OCI-LY1 (cell line): ENCODE results near the gene NKRF.
A peak's percentile ranks its signal among the peaks of the same experiment; 100 is the strongest.

Experiments used
- H2AFZ ChIP-seq: fragments of 200-600 bp; sonication (generic), shearing (Covaris generic); 2 replicates; pipeline ENCODE4 v1.6.0; 2014; ENCODE audit warnings: antibody characterized with exemption, mild to moderate bottlenecking, low read length
- H3F3A ChIP-seq: fragments of 200-600 bp; sonication (generic), shearing (Covaris generic); 2 replicates; pipeline ENCODE4 v1.6.0; 2014; ENCODE audit warnings: mild to moderate bottlenecking, antibody characterized with exemption, low read length, moderate library complexity; ENCODE audit not compliant: insufficient read depth
- H3K27ac ChIP-seq: fragments of 200-600 bp; sonication (generic); 2 replicates; pipeline ENCODE4 v1.5.1; 2014; ENCODE audit warnings: low read length, mixed run types, mild to moderate bottlenecking, low read depth; ENCODE audit not compliant: poor library complexity, severe bottlenecking
- H3K27me3 ChIP-seq: fragments of 200-600 bp; sonication (generic); 2 replicates; pipeline ENCODE4 v1.6.0; 2014; ENCODE audit warnings: antibody characterized with exemption, mild to moderate bottlenecking, low read length, moderate library complexity; ENCODE audit not compliant: insufficient read depth
- H3K36me3 ChIP-seq: fragments of 200-600 bp; sonication (generic); 2 replicates; pipeline ENCODE4 v1.6.1; 2014; ENCODE audit warnings: mild to moderate bottlenecking, antibody characterized with exemption, low read length, moderate library complexity, mixed read lengths; ENCODE audit not compliant: insufficient read depth
- H3K4me1 ChIP-seq: fragments of 200-600 bp; sonication (generic); 2 replicates; pipeline ENCODE4 v1.5.1; 2014; ENCODE audit warnings: mild to moderate bottlenecking, low read length, moderate library complexity; ENCODE audit not compliant: insufficient read depth, severe bottlenecking
- H3K4me2 ChIP-seq: fragments of 200-600 bp; sonication (generic), shearing (Covaris generic); 2 replicates; pipeline ENCODE4 v1.6.1; 2014; ENCODE audit warnings: low read length
- H3K4me3 ChIP-seq: fragments of 200-600 bp; sonication (generic); 2 replicates; pipeline ENCODE4 v1.5.1; 2014; ENCODE audit warnings: low read length, low read depth, mild to moderate bottlenecking, mixed read lengths; ENCODE audit not compliant: poor library complexity, severe bottlenecking
- H3K79me2 ChIP-seq: fragments of 200-600 bp; shearing (Covaris generic); 2 replicates; pipeline ENCODE4 v1.6.1; 2016; ENCODE audit warnings: mixed run types, low read length, mixed read lengths; ENCODE audit not compliant: insufficient read depth
- H3K9ac ChIP-seq: fragments of 200-600 bp; sonication (generic), shearing (Covaris generic); 2 replicates; pipeline ENCODE4 v1.6.1; 2014; ENCODE audit warnings: mild to moderate bottlenecking, low read length, mixed read lengths
- H3K9me2 ChIP-seq: fragments of 200-600 bp; sonication (generic), shearing (Covaris generic); 2 replicates; pipeline ENCODE4 v1.6.1; 2014; ENCODE audit warnings: low read depth, mild to moderate bottlenecking, low read length, mixed read lengths
- H3K9me3 ChIP-seq: fragments of 200-600 bp; shearing (Covaris generic); 2 replicates; pipeline ENCODE4 v1.6.1; 2014; ENCODE audit warnings: low read length, mixed read lengths
- H4K20me1 ChIP-seq: fragments of 200-600 bp; sonication (generic), shearing (Covaris generic); 2 replicates; pipeline ENCODE4 v1.6.0; 2016; ENCODE audit warnings: mild to moderate bottlenecking, low read length; ENCODE audit not compliant: insufficient read depth
- EZH2 ChIP-seq: fragments of 200-600 bp; sonication (generic), shearing (Covaris generic); IDR thresholded peaks from 2 replicates; pipeline ENCODE4 v1.8.0; 2017; ENCODE audit warnings: borderline replicate concordance, mixed run types, mild to moderate bottlenecking, antibody characterized with exemption, low read length, moderate library complexity, mixed read lengths
- TF ChIP-seq, protein P1 (sequence below): fragments of 200-600 bp; sonication (generic), shearing (Covaris generic); IDR thresholded peaks from 2 replicates; pipeline ENCODE4 v1.5.1; 2017; ENCODE audit warnings: mild to moderate bottlenecking, antibody characterized with exemption, low read length, moderate library complexity, mixed read lengths

The NKRF gene

DNA sequence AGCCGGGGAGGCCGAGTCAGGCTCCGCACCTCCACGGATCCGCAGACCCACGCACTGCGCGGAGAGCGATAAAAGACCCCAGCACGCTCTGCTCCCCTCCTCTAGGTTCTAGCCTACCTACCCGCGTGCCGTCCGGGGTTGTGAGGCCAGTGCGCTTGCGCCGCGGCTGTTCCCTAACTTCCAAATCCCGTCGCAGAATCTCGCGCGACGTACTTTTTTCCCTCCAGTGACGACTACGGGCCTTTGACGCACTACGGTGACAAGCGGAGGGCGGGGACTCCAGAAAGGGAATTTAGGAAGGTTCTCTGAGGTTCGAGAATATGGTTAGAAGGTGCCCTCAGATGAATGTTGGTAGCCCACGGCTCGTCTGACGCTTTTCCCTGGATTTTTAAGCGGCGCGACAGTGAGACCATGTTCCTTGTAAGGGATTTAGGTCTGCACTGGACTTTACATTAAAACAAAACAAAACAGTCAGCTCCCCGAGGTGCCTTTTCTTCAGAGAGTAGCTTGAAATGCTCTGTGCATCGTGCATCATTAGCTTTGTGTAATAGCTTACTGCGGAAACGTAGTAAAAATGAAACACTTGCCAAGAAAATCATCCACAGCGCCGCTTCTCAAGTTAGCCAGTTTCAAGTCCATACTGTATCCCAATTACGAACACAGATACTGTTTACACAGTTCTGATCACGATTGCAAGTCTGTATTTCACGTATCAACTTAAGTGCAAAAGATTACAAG, at the start of gene NKRF:
Gene NKRF (minus strand): TSS at position 145 of the 738 bp plus-strand sequence.
- H3K9ac ChIP-seq: peak within 1 kb of the TSS; percentile 100
- no peaks in the 10 kb centered on the region for H3K27me3 ChIP-seq
- H3K27ac ChIP-seq: peak within 1 kb of the TSS; percentile 82
- H3K4me3 ChIP-seq: peak within 1 kb of the TSS; percentile 84
- no peak for TF ChIP-seq EZH2
- TF ChIP-seq, protein P1, sequence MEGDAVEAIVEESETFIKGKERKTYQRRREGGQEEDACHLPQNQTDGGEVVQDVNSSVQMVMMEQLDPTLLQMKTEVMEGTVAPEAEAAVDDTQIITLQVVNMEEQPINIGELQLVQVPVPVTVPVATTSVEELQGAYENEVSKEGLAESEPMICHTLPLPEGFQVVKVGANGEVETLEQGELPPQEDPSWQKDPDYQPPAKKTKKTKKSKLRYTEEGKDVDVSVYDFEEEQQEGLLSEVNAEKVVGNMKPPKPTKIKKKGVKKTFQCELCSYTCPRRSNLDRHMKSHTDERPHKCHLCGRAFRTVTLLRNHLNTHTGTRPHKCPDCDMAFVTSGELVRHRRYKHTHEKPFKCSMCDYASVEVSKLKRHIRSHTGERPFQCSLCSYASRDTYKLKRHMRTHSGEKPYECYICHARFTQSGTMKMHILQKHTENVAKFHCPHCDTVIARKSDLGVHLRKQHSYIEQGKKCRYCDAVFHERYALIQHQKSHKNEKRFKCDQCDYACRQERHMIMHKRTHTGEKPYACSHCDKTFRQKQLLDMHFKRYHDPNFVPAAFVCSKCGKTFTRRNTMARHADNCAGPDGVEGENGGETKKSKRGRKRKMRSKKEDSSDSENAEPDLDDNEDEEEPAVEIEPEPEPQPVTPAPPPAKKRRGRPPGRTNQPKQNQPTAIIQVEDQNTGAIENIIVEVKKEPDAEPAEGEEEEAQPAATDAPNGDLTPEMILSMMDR: no peak
- peaks cover 36% of the 10 kb centered on the region for H3K79me2 ChIP-seq
- peaks cover 21% of the 10 kb centered on the region; the same call in 1 of the 2 replicates for H3K36me3 ChIP-seq
- H4K20me1 ChIP-seq: no peaks in the 10 kb centered on the region
- no peaks in the 10 kb centered on the region for H3F3A ChIP-seq
- H3K4me2 ChIP-seq: peak within 1 kb of the TSS; percentile 93
- H2AFZ ChIP-seq: peak within 1 kb of the TSS; percentile 81; the same call in 1 of the 2 replicates
- peaks cover 39% of the 10 kb centered on the region for H3K4me1 ChIP-seq
- H3K9me3 ChIP-seq: no peaks in the 10 kb centered on the region
- no peaks in the 10 kb centered on the region for H3K9me2 ChIP-seq

DNA sequence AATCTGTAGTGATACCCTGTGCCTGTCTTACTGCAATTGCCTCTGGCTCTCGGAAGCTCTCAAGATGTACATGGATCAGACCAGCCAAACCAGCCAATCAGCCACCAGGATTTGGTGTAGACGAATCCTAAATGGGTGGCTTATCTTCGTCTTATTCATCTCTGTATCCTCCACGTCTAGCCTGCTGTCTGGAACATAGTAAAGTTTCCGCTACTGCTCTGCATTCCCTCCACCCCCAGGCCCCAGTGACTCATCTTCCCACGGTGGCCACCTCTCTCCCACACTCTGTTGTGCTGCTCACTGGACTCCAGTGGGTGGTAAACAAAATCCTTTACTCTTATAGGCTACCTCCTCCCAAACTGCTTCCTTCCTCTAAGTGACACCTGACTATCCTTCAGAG, 48.9 kb upstream of the NKRF start:
- TF ChIP-seq EZH2: no peak
- TF ChIP-seq, protein P1: no peak
- no peak overlapping the region for H3K4me3 ChIP-seq
- no peaks in the 10 kb centered on the region for H3K9me2 ChIP-seq
- H3K9ac ChIP-seq: no peak overlapping the region
- peaks cover 67% of the 10 kb centered on the region for H3K36me3 ChIP-seq
- no peak overlapping the region for H3K4me2 ChIP-seq
- no peaks in the 10 kb centered on the region for H3F3A ChIP-seq
- H3K79me2 ChIP-seq: no peaks in the 10 kb centered on the region
- no peaks in the 10 kb centered on the region for H3K9me3 ChIP-seq
- no peaks in the 10 kb centered on the region for H4K20me1 ChIP-seq
- no peaks in the 10 kb centered on the region for H3K27me3 ChIP-seq
- H3K27ac ChIP-seq: no peak overlapping the region
- no peak overlapping the region for H2AFZ ChIP-seq
- H3K4me1 ChIP-seq: no peaks in the 10 kb centered on the region

DNA sequence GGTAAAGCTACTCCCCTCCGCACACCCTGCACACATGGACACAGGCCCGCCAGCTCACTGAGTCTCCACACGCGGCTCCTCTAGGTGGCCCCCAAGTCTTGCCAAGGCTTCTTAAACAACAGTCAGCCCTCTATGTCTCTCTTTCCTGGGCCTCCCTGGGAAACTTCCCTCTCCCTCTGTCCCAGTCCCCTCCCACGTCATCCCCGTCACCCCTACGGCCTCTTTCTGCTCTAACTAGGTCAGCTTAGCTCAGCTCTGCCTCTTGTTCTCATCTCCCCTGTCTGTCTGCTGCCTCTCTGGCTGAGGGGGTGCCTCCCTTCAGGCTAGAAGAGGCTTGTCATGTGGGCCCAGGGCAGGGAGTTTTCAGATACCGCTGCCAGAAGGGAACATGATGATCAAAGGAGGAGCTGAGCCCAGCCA, 47.9 kb upstream of the NKRF start:
- Histone ChIP-seq H3K27ac (no peak overlapping the region), H3K4me1 (no peaks in the 10 kb centered on the region), H3K9ac (no peak overlapping the region)

More for the DNA sequence above, 47.9 kb upstream of the NKRF start:
- H3K4me3 ChIP-seq: no peak overlapping the region
- H4K20me1 ChIP-seq: no peaks in the 10 kb centered on the region
- no peaks in the 10 kb centered on the region for H3K9me3 ChIP-seq
- no peaks in the 10 kb centered on the region for H3K27me3 ChIP-seq
- no peak for TF ChIP-seq EZH2
- TF ChIP-seq, protein P1: no peak
- H3K36me3 ChIP-seq: peaks cover 65% of the 10 kb centered on the region
- no peak overlapping the region for H2AFZ ChIP-seq
- H3F3A ChIP-seq: no peaks in the 10 kb centered on the region
- H3K79me2 ChIP-seq: no peaks in the 10 kb centered on the region
- H3K9me2 ChIP-seq: no peaks in the 10 kb centered on the region
- no peak overlapping the region for H3K4me2 ChIP-seq
